ENCODE data around the gene LPIN3.

DNA sequence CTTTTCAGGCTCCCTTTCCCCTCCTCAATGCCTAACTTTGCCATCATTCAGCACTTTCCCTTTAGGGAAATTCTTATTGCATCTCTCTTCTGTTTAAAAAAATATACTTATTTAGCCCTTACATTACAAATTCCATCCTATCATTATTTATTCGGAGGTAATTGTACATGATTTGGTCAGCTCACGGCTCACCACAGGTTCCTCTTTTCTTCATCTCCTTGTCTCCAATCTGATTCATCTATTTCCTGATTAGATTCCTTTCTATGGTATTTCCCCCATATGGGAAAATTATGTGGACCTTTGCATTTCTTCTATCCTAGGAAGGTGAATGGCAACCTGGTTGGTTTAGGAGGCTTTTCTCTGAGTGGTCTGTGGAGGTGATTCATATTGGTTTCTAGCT lies 38.9 kb downstream of the LPIN3 start:
- TF ChIP-seq EZH2phosphoT487 (IDR thresholded peaks at IDR 0.05; ENCODE audit: low read length) (no peak), CTCF (IDR thresholded peaks at IDR 0.05; ENCODE audit: low read length) (no peak)
